ENCODE results near the gene SBF2.

SBF2 gene

GRCh38 chr11:9899676-9900075, 394.3 kb downstream of the SBF2 start:
- no peak for DNase-seq (ENCODE audit: low read depth)
- TF ChIP-seq CTCF (IDR thresholded peaks at IDR 0.05; ENCODE audit: low read depth, low read length, missing control alignments), result no peak
- H3K4me3 ChIP-seq (ENCODE audit: low read depth, low read length), result no peak overlapping the region

GRCh38 chr11:9896902-9897301, 397.1 kb downstream of the SBF2 start:
- H3K4me3 ChIP-seq (ENCODE audit: low read depth, low read length), result no peak overlapping the region
- DNase-seq (ENCODE audit: low read depth), result no peak
- no peak for TF ChIP-seq CTCF (IDR thresholded peaks at IDR 0.05; ENCODE audit: low read depth, low read length, missing control alignments)

GRCh38 chr11:9895006-9895405, 399.0 kb downstream of the SBF2 start:
- DNase-seq (ENCODE audit: low read depth), result no peak
- no peak for TF ChIP-seq CTCF (IDR thresholded peaks at IDR 0.05; ENCODE audit: low read depth, low read length, missing control alignments)
- no peak overlapping the region for H3K4me3 ChIP-seq (ENCODE audit: low read depth, low read length)

GRCh38 chr11:9893474-9893873, 400.5 kb downstream of the SBF2 start:
- no peak overlapping the region for H3K4me3 ChIP-seq (ENCODE audit: low read depth, low read length)
- TF ChIP-seq CTCF (IDR thresholded peaks at IDR 0.05; ENCODE audit: low read depth, low read length, missing control alignments), result no peak
- no peak for DNase-seq (ENCODE audit: low read depth)

- DNase-seq (ENCODE audit: low read depth), result no peak
- no peak overlapping the region for H3K4me3 ChIP-seq (ENCODE audit: low read depth, low read length)
- TF ChIP-seq CTCF (IDR thresholded peaks at IDR 0.05; ENCODE audit: low read depth, low read length, missing control alignments), result no peak
Measured at GRCh38 chr11:9888938-9889337, 405.1 kb downstream of the SBF2 start.

GRCh38 chr11:9887472-9887871, 406.5 kb downstream of the SBF2 start:
- no peak for DNase-seq (ENCODE audit: low read depth)
- no peak for TF ChIP-seq CTCF (IDR thresholded peaks at IDR 0.05; ENCODE audit: low read depth, low read length, missing control alignments)
- H3K4me3 ChIP-seq (ENCODE audit: low read depth, low read length), result no peak overlapping the region

GRCh38 chr11:9886595-9886994, 407.4 kb downstream of the SBF2 start:
- no peak for TF ChIP-seq CTCF (IDR thresholded peaks at IDR 0.05; ENCODE audit: low read depth, low read length, missing control alignments)
- DNase-seq (ENCODE audit: low read depth), result no peak
- no peak overlapping the region for H3K4me3 ChIP-seq (ENCODE audit: low read depth, low read length)
